ENCODE data around the gene CLEC12A. TPM values are rescaled to one million over a fixed set of nuclear protein-coding genes. Genes with fewer than 3 reads are reported as not detected.
"Not testable (repeated sequence)": the region's sequence is repeated elsewhere in the genome, so short reads cannot be mapped to it uniquely, and the experiment has no call there.

Gene CLEC12A
- total RNA-seq, 4 donors from 2014 or later, result 0.66 to 1.1 TPM; not detected in 2

- H3K27me3 ChIP-seq, result no peaks in the 10 kb centered on the region
- WGBS, 2 donors (ENCODE audit: low coverage in 1 of 2), result 32 to 57% methylated on average over 3 of the region's 3 CpGs
- TF ChIP-seq POLR2A (IDR thresholded peaks at IDR 0.05), result no peak
- no peak overlapping the region for H3K4me3 ChIP-seq
- no peak for ATAC-seq
- no peak overlapping the region for H3K27ac ChIP-seq
- H3K36me3 ChIP-seq, result no peaks in the 10 kb centered on the region
- H3K4me1 ChIP-seq, result no peaks in the 10 kb centered on the region
- H3K9me3 ChIP-seq, result no peaks in the 10 kb centered on the region
Measured at GRCh38 chr12:9948606-9949296, 22.5 kb upstream of the CLEC12A start.

- H3K27me3 ChIP-seq, result no peaks in the 10 kb centered on the region
- no peaks in the 10 kb centered on the region for H3K9me3 ChIP-seq
- ATAC-seq, result no peak
- WGBS, 2 donors (ENCODE audit: low coverage in 1 of 2), result 53 to 80% methylated on average over 1 to 3 of the region's 5 CpGs
- TF ChIP-seq CTCF (IDR thresholded peaks at IDR 0.05), result no peak
- no peak for TF ChIP-seq POLR2AphosphoS5 (IDR thresholded peaks at IDR 0.05)
- TF ChIP-seq POLR2A (IDR thresholded peaks at IDR 0.05), result no peak
- TF ChIP-seq EP300 (IDR thresholded peaks at IDR 0.05), result no peak
- no peak overlapping the region for H3K27ac ChIP-seq
- H3K4me1 ChIP-seq, result no peaks in the 10 kb centered on the region
- H3K4me3 ChIP-seq, result no peak overlapping the region
- no peaks in the 10 kb centered on the region for H3K36me3 ChIP-seq
Measured at GRCh38 chr12:9951026-9951675, 20.1 kb upstream of the CLEC12A start.

- H3K36me3 ChIP-seq, H3K27ac ChIP-seq, H3K4me3 ChIP-seq, H3K27me3 ChIP-seq, H3K4me1 ChIP-seq, ATAC-seq, H3K9me3 ChIP-seq: not testable (repeated sequence)
- WGBS, 2 donors (ENCODE audit: low coverage in 1 of 2), result no CpG with 5 or more reads among the region's 55 CpGs
Measured at GRCh38 chr12:9952954-9953729, 18.1 kb upstream of the CLEC12A start.

GRCh38 chr12:9957834-9958233 is 13.4 kb upstream of the CLEC12A start:
- H3K4me3 ChIP-seq, result no peak overlapping the region
- H3K9me3 ChIP-seq, result no peaks in the 10 kb centered on the region
- no peak for ATAC-seq
- H3K27me3 ChIP-seq, result no peaks in the 10 kb centered on the region
- no peak overlapping the region for H3K27ac ChIP-seq
- H3K4me1 ChIP-seq, result no peaks in the 10 kb centered on the region
- no peaks in the 10 kb centered on the region for H3K36me3 ChIP-seq
- TF ChIP-seq EP300 (IDR thresholded peaks at IDR 0.05), result no peak
- TF ChIP-seq POLR2AphosphoS5 (IDR thresholded peaks at IDR 0.05), result no peak
- TF ChIP-seq CTCF (IDR thresholded peaks at IDR 0.05), result no peak
- no peak for TF ChIP-seq POLR2A (IDR thresholded peaks at IDR 0.05)

- H3K36me3 ChIP-seq, result no peaks in the 10 kb centered on the region
- H3K4me3 ChIP-seq, result no peak overlapping the region
- 73 to 80% methylated on average over 1 to 5 of the region's 5 CpGs for WGBS, 2 donors (ENCODE audit: low coverage in 1 of 2)
- no peaks in the 10 kb centered on the region for H3K27me3 ChIP-seq
- no peaks in the 10 kb centered on the region for H3K4me1 ChIP-seq
- no peak for ATAC-seq
- TF ChIP-seq POLR2AphosphoS5 (IDR thresholded peaks at IDR 0.05), result no peak
- TF ChIP-seq POLR2A (IDR thresholded peaks at IDR 0.05), result no peak
- no peak for TF ChIP-seq EP300 (IDR thresholded peaks at IDR 0.05)
- TF ChIP-seq CTCF (IDR thresholded peaks at IDR 0.05), result no peak
- H3K27ac ChIP-seq, result no peak overlapping the region
- no peaks in the 10 kb centered on the region for H3K9me3 ChIP-seq
Measured at GRCh38 chr12:9960590-9960989, 10.6 kb upstream of the CLEC12A start.

Measured in gastroesophageal sphincter (tissue), 4 donors.